Uterus (tissue), 4 donors: ENCODE results near the gene PAIP1. TPM values are rescaled to one million over a fixed set of nuclear protein-coding genes. Genes with fewer than 3 reads are reported as not detected.
"Not testable (repeated sequence)": the region's sequence is repeated elsewhere in the genome, so short reads cannot be mapped to it uniquely, and the experiment has no call there.

ENCODE experiments used
- DNase-seq, 2 donors: peaks; one replicate each; pipeline ENCODE4 v3.0.0-alpha.2; 2019 to 2020
- H3K27ac ChIP-seq, 2 donors: fragments of 200-600 bp; sonication (generic); 1 replicate in 1 of 2; 2 replicates in 1 of 2; pipeline ENCODE4 v1.5.1; 2016 to 2018
- H3K27me3 ChIP-seq, 2 donors: fragments of 200-600 bp; sonication (generic); one replicate each; pipeline ENCODE4 v1.5.1; 2018 to 2019; ENCODE audit warnings: control low read depth in 1 of 2
- H3K36me3 ChIP-seq, 2 donors: fragments of 200-600 bp; sonication (generic); one replicate each; pipeline ENCODE4 v1.5.1; 2019; ENCODE audit warnings: control low read depth in 1 of 2
- H3K4me1 ChIP-seq, 2 donors: fragments of 200-600 bp; sonication (generic); one replicate each; pipeline ENCODE4 v1.5.1; 2018 to 2019; ENCODE audit warnings: control low read depth in 1 of 2
- H3K4me3 ChIP-seq, 2 donors: fragments of 200-600 bp; sonication (generic); 1 replicate in 1 of 2; 2 replicates in 1 of 2; pipeline ENCODE4 v1.5.1; 2018 to 2019; ENCODE audit warnings: mild to moderate bottlenecking in 1 of 2
- H3K9me3 ChIP-seq, 2 donors: fragments of 200-600 bp; sonication (generic); one replicate each; pipeline ENCODE4 v1.5.1; 2019; ENCODE audit warnings: control low read depth in 1 of 2
- POLR2A ChIP-seq, 2 donors: fragments of 450-650 bp; IDR thresholded peaks; one replicate each; pipeline ENCODE4 v1.6.1; 2016; ENCODE audit warnings: antibody characterized with exemption in 2 of 2, mild to moderate bottlenecking in 1 of 2, moderate library complexity in 1 of 2
- intact Hi-C: fragments of 100-400 bp; cut with DNase I; formaldehyde crosslinking; loops from one replicate; pipeline ENCODE4 v1.15.1; 2023; ENCODE audit warnings: low total_unique reads
- total RNA-seq, 4 donors: library from RNA; depleted of rRNA in 3 of 4; stranded (reverse); fragments of >200 nt in 3 of 4; gene quantifications; one replicate each; pipeline versions ENCODE4 v1.1.0 to v1.2.4, GENCODE V29; 2014 to 2023
- TF ChIP-seq, protein P1 (sequence below), 4 experiments: fragments of 200-600 bp in 2 of 4; fragments of 450-650 bp in 2 of 4; sonication (generic) in 2 of 4; IDR thresholded peaks; one replicate each; pipeline ENCODE4 v1.5.1; 2016 to 2019; ENCODE audit warnings: antibody characterized with exemption in 4 of 4, mild to moderate bottlenecking in 2 of 4, moderate library complexity in 1 of 4
- donor health status: DM: yes; HTN: yes; CAD: no.

The PAIP1 gene
- total RNA-seq, 4 donors from 2014 or later = 20.7 to 117 (median 75.8) TPM

- no peaks in the 10 kb centered on the region for H3K36me3 ChIP-seq
- no peaks in the 10 kb centered on the region for H3K27me3 ChIP-seq
- intact Hi-C loops = no loop called here
- no peak overlapping the region for H3K4me3 ChIP-seq
- no peaks in the 10 kb centered on the region for H3K9me3 ChIP-seq
- H3K27ac ChIP-seq = no peak overlapping the region
- TF ChIP-seq, protein P1, sequence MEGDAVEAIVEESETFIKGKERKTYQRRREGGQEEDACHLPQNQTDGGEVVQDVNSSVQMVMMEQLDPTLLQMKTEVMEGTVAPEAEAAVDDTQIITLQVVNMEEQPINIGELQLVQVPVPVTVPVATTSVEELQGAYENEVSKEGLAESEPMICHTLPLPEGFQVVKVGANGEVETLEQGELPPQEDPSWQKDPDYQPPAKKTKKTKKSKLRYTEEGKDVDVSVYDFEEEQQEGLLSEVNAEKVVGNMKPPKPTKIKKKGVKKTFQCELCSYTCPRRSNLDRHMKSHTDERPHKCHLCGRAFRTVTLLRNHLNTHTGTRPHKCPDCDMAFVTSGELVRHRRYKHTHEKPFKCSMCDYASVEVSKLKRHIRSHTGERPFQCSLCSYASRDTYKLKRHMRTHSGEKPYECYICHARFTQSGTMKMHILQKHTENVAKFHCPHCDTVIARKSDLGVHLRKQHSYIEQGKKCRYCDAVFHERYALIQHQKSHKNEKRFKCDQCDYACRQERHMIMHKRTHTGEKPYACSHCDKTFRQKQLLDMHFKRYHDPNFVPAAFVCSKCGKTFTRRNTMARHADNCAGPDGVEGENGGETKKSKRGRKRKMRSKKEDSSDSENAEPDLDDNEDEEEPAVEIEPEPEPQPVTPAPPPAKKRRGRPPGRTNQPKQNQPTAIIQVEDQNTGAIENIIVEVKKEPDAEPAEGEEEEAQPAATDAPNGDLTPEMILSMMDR (IDR thresholded peaks at IDR 0.05) = no peak
- no peak for TF ChIP-seq POLR2A (IDR thresholded peaks at IDR 0.05)
- peak in 1 of 2 donors; percentile 22 for DNase-seq
- no peaks in the 10 kb centered on the region for H3K4me1 ChIP-seq
These were observed 6.4 kb upstream of the PAIP1 start for GRCh38 chr5:43563321-43563720.

DNA sequence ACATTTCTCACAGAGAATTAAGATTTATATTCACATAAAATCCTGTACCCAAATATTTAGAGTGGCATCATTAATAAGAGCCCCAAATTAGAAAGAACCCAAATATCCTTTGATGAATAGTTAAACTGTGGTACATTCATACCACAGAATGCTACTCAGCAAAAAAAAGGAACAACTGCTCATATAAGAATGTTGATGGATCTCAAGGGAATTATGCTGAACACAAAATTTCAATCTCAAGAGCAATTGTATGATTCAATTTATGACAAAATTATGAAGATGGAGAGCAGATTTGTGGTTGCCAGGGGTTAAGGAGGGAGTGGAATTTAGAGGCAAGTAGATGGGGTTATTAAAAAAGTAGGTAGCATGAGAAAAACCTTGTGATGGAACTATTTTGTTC, 4.5 kb upstream of the PAIP1 start:
- Histone ChIP-seq H3K27me3 (no peaks in the 10 kb centered on the region), H3K27ac (no peak overlapping the region), H3K4me3 (no peak overlapping the region), H3K36me3 (no peaks in the 10 kb centered on the region), H3K9me3 (no peaks in the 10 kb centered on the region), H3K4me1 (no peaks in the 10 kb centered on the region)
- intact Hi-C loops = no loop called here
- no peak for TF ChIP-seq POLR2A (IDR thresholded peaks at IDR 0.05)
- TF ChIP-seq, protein P1 (IDR thresholded peaks at IDR 0.05) = no peak
- no peak for DNase-seq

- TF ChIP-seq, protein P1 (IDR thresholded peaks at IDR 0.05) = no peak
- TF ChIP-seq POLR2A (IDR thresholded peaks at IDR 0.05) = no peak
- H3K4me3 ChIP-seq = no peak overlapping the region
- no peak overlapping the region for H3K27ac ChIP-seq
- peaks cover 0 to under 1% of the 10 kb centered on the region in 2 donors for H3K4me1 ChIP-seq
- no peaks in the 10 kb centered on the region for H3K9me3 ChIP-seq
- H3K36me3 ChIP-seq = no peaks in the 10 kb centered on the region
- no peak for DNase-seq
- intact Hi-C loops = no loop called here
- H3K27me3 ChIP-seq = no peaks in the 10 kb centered on the region
These were observed 3.3 kb upstream of the PAIP1 start for GRCh38 chr5:43560128-43560527.

- peak overlapping the region; percentile 68 to 85 for H3K4me3 ChIP-seq
These were observed 345 bp downstream of the PAIP1 start for GRCh38 chr5:43556607-43556856.

GRCh38 chr5:43555895-43556606, 826 bp downstream of the PAIP1 start:
- intact Hi-C loops = loop anchor here (10.0 kb wide), 1 partner anchor 49 kb away; the partner anchor contains the start of gene NNT
- peak; percentile 37 to 47 for DNase-seq
- H3K27me3 ChIP-seq = no peaks in the 10 kb centered on the region
- H3K9me3 ChIP-seq = no peaks in the 10 kb centered on the region
- TF ChIP-seq, protein P1 (IDR thresholded peaks at IDR 0.05) = no peak
- TF ChIP-seq POLR2A (IDR thresholded peaks at IDR 0.05) = no peak
- no peaks in the 10 kb centered on the region for H3K36me3 ChIP-seq
- peak overlapping the region; percentile 68 to 85 for H3K4me3 ChIP-seq
- H3K4me1 ChIP-seq = peaks cover 0 to 7% of the 10 kb centered on the region in 2 donors
- peak overlapping the region; percentile 95 to 97 for H3K27ac ChIP-seq

More at GRCh38 chr5:43556607-43556856, 345 bp downstream of the PAIP1 start:
- not testable (repeated sequence) for H3K4me1 ChIP-seq, H3K27me3 ChIP-seq, H3K36me3 ChIP-seq, H3K9me3 ChIP-seq, DNase-seq
- peak overlapping the region; percentile 95 to 97 for H3K27ac ChIP-seq
- intact Hi-C loops = loop anchor here (10.0 kb wide), 1 partner anchor 48 kb away; the partner anchor contains the start of gene NNT
